ENCODE results near the gene AZU1.
A peak's percentile ranks its signal among the peaks of the same experiment; 100 is the strongest.

AZU1 gene

GRCh38 chr19:855566-856120, 28.0 kb downstream of the AZU1 start:
- DNase-seq: no peak

DNA sequence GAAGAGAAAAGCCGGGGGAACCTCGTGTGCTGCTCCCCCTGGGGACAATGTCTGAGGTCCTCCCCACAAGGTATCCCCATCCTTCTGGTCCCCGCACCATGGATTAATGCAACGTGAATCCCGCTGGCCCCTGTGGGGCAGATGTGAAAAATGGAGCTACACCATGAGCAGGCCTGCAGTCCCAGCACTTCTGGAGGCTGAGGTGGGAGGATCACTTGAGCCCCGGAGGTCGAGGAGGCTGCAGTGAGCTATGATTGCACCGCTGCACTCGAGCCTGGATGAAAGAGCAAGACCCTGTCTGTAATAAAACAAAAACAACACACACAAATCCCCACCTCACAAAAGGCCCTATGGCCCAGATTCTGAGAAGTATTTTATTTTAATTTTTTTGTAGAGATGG, 30.6 kb downstream of the AZU1 start:
- DNase-seq: no peak

- no peak for DNase-seq
These were observed 31.5 kb downstream of the AZU1 start, which contains the start of gene CFD for GRCh38 chr19:858868-859843. Gene CFD, plus strand, starts transcription at chr19:859664. Its CDS starts 26 bp downstream, at chr19:859690.

GRCh38 chr19:861141-861755, 33.6 kb downstream of the AZU1 start:
- no peak for DNase-seq

GRCh38 chr19:861756-862580, 34.3 kb downstream of the AZU1 start:
- DNase-seq: peak; percentile 83

- DNase-seq: peak; percentile 76
These were observed 35.1 kb downstream of the AZU1 start for GRCh38 chr19:862581-863314.

DNA sequence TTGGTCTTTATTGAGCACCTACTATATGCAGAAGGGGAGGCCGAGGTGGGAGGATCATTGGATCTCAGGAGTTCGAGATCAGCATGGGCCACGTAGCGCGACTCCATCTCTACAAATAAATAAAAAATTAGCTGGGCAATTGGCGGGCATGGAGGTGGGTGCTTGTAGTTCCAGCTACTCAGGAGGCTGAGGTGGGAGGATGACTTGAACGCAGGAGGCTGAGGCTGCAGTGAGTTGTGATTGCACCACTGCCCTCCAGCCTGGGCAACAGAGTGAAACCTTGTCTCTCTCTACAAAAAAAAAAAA, 35.6 kb downstream of the AZU1 start:
- no peak for DNase-seq

DNA sequence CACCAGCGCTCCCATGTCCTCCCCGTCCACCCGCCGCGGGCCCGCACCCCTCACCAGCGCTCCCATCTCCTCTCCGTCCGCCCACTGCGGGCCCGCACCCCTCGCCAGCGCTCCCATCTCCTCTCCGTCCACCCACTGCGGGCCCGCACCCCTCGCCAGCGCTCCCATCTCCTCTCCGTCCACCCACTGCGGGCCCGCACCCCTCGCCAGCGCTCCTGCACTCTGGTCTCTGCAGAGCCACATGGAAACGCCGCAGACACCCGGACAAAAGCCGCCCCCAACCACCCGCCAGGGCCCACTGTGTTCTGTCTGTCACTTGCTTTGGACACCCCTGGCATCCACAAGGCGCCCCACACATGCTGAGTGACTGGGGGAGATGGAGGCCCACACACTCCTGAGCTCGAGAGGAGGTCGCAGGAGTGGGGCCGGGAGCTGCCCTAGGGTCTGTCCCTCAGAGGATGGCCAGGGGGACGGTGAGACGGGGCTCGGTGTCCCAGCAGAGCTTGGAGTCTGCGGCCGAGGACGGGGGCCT, 39.2 kb downstream of the AZU1 start:
- no peak for DNase-seq

- DNase-seq: no peak
These were observed 39.7 kb downstream of the AZU1 start for GRCh38 chr19:867301-867793.

GRCh38 chr19:867855-868457, 40.3 kb downstream of the AZU1 start:
- no peak for DNase-seq

DNA sequence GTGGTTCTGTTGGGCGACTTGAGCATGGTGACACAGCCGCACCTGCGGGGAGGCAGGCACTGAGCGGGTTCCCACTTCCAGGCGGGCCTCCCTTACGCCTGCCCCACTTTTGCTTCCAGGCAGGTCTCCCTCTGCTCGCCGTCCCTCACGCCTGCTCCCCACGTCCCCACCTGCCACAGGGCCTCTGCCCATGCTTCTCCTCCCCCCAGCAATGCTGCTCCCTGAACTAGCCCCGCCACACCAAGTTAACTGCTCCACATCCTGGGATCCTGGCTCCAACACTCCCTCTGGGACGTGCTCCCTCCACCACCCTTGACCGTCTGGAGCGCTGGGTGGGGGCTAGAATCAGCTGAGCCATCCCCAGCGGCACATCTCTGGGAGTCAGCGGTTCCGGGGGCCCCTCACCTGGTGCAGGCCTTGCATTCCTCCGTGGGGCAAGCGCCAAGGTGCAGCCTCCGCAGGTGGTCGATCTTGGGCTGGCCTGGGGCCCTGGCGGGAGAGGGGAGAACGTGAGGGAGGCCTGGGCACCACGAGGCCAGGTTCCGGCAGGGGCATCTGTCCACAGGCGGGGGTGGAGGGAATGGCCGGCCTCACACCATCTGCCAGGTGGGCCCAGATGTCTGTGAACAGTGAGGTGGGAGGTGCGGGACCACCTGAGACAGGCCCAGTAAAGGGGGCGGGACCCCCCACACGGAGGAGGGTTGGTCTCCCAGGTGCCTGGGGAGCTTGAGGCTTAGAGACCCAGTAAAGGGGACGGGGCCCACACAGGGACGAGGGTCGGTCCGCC, 41.0 kb downstream of the AZU1 start:
- no peak for DNase-seq

- DNase-seq: no peak
These were observed 41.9 kb downstream of the AZU1 start for GRCh38 chr19:869245-870177.

GRCh38 chr19:870314-870713, 42.7 kb downstream of the AZU1 start:
- DNase-seq: no peak

- DNase-seq: peak; percentile 56
These were observed 43.3 kb downstream of the AZU1 start for GRCh38 chr19:870963-871401.

GRCh38 chr19:871446-872265, 44.0 kb downstream of the AZU1 start:
- DNase-seq: peak; percentile 22

GRCh38 chr19:872266-872951, 44.8 kb downstream of the AZU1 start:
- no peak for DNase-seq

GRCh38 chr19:873084-873483, 45.4 kb downstream of the AZU1 start:
- no peak for DNase-seq

- no peak for DNase-seq
These were observed 46.0 kb downstream of the AZU1 start for GRCh38 chr19:873561-874041.
